GM12865 (cell line): ENCODE measurements around the gene COL27A1.

Experiments used
- DNase-seq: peaks from one replicate; pipeline ENCODE4 v3.0.0; 2010; ENCODE audit warnings: low read depth
- H3K4me3 ChIP-seq: 2 replicates; pipeline ENCODE4 v1.5.1; 2011; ENCODE audit warnings: mild to moderate bottlenecking, low read depth, low read length, control low read depth
- TF ChIP-seq, protein P1 (sequence below): IDR thresholded peaks from 2 replicates; pipeline ENCODE4 v1.5.1; 2011; ENCODE audit warnings: low read length, control low read depth, low read depth, inconsistent platforms; ENCODE audit not compliant: insufficient read depth; ENCODE audit errors: missing control alignments

COL27A1 gene

DNA sequence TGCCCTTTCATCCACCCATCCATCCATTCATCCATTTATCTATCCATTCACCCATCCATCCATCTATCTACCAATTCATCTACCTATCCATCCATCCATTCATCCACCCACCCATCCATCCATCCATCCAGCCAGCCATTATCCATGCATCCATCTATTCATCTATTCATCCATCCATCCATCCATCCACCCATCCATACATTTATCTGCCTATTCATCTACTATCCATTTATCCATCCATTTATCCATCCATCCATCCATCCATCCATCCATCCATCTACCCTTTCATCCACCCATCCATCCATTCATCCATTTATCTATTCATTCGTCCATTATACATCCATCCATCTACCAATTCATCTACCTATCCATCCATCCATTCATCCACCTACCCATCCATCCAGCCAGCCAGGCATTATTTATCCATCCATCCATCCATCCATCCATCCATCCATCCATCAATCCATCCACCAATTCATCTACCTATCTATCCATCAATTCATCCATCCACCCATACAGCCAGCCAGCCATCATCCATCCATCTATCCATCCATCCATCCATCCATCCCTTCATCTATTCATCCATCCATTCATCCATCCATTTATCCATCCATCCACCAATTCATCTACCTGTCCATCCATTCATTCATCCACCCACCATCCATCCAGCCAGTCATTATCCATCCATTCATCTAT is 10.2 kb downstream of the COL27A1 start:
- H3K4me3 ChIP-seq, result no peak overlapping the region
- DNase-seq, result no peak
- TF ChIP-seq, protein P1, sequence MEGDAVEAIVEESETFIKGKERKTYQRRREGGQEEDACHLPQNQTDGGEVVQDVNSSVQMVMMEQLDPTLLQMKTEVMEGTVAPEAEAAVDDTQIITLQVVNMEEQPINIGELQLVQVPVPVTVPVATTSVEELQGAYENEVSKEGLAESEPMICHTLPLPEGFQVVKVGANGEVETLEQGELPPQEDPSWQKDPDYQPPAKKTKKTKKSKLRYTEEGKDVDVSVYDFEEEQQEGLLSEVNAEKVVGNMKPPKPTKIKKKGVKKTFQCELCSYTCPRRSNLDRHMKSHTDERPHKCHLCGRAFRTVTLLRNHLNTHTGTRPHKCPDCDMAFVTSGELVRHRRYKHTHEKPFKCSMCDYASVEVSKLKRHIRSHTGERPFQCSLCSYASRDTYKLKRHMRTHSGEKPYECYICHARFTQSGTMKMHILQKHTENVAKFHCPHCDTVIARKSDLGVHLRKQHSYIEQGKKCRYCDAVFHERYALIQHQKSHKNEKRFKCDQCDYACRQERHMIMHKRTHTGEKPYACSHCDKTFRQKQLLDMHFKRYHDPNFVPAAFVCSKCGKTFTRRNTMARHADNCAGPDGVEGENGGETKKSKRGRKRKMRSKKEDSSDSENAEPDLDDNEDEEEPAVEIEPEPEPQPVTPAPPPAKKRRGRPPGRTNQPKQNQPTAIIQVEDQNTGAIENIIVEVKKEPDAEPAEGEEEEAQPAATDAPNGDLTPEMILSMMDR, result no peak

DNA sequence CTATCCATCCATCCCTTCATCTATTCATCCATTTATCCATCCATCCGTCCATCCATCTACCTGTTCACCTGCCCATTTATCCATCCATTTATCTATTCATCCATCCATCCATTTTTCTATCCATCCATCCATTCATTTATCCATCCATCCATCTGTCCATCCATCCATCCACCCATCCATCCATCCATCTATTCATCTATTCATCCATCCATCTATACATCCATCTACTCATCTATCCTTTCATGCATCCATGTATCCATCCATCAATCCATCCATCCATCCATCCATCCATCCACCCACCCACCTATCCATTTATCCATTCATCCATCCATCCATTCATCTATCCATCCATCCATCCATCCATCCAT is 10.8 kb downstream of the COL27A1 start:
- TF ChIP-seq, protein P1, result no peak
- no peak for DNase-seq
- no peak overlapping the region for H3K4me3 ChIP-seq

DNA sequence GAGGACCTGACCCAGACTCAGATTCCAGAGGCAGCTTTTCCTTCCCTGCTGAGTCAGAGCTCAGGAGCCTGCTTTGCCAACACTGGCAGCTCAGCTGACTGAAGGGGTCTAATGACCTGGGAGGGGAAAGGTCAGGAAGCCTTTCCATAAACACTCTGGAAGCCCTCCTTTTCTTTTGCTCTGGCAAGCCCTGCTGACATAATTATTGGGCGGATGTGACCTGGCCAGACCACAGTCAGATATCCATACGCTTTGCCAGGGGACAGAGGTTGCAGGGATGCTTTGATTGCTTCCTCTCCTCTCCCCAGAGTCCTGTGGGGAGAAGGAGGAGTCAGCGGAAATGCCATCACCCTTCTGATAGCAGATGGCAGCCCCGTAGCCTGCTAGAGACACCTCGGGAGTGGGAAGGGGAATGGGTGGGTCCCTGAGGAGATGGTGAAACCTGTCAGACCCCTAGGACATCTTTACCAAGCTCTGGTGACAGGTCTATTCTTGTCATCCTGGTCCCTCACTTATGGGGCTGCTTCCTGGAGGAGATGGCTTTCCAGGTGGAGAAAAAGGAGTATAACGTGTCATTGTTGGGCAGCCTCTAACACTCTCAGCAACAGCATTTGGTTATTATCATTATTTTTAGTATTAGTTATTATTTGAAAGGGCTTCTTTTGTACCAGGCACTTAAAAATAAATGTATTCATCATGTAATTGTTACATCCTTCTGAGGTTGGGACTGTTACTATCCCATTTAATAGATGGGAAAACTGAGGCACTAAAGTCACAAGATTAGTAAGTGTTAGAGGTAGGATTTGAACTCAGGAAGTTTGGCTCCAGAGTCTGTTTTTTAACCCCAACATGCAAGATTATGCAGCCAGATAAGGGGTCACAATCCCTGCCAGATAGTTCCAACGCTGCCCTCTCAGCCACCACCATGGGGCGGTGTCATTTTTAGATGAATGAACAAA is 11.6 kb downstream of the COL27A1 start:
- TF ChIP-seq, protein P1, result no peak
- no peak overlapping the region for H3K4me3 ChIP-seq
- DNase-seq, result no peak

DNA sequence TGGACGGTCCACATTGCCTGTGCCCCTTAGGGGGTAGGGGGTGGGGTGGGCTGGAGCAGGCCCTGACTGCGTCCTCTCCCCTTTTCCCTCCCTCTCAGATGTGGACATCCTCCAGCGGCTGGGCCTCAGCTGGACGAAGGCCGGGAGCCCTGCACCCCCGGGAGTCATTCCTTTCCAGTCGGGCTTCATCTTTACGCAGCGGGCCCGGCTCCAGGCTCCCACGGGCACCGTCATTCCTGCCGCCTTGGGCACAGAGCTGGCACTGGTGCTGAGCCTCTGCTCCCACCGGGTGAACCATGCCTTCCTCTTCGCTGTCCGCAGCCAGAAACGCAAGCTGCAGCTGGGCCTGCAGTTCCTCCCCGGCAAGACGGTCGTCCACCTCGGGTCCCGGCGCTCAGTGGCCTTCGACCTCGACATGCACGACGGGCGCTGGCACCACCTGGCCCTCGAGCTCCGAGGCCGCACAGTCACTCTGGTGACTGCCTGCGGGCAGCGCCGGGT is 12.3 kb downstream of the COL27A1 start:
- DNase-seq, result no peak
- no peak overlapping the region for H3K4me3 ChIP-seq
- TF ChIP-seq, protein P1, result no peak

DNA sequence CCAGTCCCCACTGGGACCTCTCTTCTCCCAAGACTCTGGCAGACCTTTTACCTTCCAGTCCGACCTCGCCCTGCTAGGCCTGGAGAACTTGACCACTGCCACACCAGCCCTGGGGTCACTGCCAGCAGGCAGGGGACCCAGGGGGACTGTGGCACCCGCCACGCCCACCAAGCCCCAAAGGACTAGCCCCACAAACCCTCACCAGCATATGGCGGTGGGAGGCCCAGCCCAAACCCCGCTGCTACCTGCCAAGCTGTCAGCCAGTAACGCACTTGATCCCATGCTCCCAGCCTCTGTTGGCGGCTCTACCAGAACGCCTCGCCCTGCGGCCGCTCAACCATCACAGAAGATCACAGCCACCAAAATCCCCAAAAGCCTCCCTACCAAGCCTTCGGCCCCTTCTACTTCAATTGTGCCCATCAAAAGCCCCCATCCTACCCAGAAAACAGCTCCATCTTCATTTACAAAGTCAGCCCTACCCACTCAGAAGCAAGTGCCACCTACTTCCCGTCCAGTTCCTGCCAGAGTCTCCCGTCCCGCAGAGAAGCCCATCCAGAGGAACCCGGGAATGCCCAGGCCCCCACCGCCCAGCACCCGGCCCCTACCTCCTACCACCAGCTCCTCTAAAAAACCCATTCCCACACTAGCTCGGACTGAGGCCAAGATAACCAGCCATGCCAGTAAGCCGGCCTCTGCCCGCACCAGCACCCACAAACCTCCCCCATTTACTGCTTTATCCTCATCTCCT is 13.1 kb downstream of the COL27A1 start:
- TF ChIP-seq, protein P1, result no peak
- no peak overlapping the region for H3K4me3 ChIP-seq
- no peak for DNase-seq

DNA sequence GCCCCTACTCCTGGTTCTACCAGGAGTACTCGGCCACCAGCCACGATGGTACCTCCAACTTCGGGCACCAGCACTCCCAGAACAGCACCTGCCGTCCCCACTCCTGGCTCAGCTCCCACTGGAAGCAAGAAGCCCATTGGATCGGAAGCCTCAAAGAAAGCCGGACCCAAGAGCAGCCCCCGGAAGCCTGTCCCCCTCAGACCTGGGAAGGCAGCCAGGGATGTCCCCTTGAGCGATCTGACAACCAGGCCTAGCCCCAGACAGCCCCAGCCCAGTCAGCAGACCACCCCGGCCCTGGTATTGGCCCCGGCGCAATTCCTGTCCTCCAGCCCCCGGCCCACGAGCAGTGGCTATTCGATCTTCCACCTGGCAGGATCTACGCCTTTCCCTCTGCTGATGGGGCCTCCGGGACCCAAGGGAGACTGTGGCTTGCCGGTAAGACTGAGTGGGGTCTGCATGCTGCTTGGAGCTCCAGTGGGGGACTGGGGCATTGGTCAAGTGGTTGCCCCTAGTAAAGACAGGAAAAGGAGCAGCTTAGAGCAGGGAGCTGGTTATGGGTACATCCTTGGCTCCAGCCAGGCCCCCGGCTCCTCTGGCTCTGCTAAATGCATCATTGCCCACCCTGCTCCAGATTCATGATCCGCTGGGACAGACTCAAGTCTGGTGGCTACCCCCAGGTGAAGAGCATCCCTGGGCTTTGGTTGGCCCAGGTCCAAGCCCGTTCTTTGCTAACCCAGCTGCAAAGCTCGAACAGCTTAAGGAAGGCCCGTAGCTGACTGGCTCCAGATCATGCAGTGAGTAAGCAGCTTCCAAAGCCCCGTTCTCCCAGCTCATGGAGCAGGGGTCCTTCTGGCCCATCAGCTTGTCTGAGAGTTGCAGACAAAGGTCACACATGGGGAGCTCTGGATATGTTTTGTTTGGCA is 14.0 kb downstream of the COL27A1 start:
- TF ChIP-seq, protein P1, result no peak
- H3K4me3 ChIP-seq, result no peak overlapping the region
- no peak for DNase-seq
